GM12892 (cell line): ENCODE measurements around the gene GRAMD1A.
"Not testable (repeated sequence)": the region's sequence is repeated elsewhere in the genome, so short reads cannot be mapped to it uniquely, and the experiment has no call there.

ENCODE experiments used
- POLR2A ChIP-seq: IDR thresholded peaks from 2 replicates; pipeline ENCODE4 v1.6.1; 2011; ENCODE audit warnings: low read depth, low read length, control low read depth
- POLR2AphosphoS5 ChIP-seq: IDR thresholded peaks from 2 replicates; pipeline ENCODE4 v1.6.1; 2011; ENCODE audit warnings: low read depth, low read length, control low read depth

GRCh38 chr19:34992582-34992981, 7.5 kb upstream of the GRAMD1A start:
- TF ChIP-seq POLR2A, POLR2AphosphoS5: not testable (repeated sequence)
